Mesothelial cell of epicardium (in vitro differentiated cells): Measurements from ENCODE around the gene ANKRD11. TPM values are rescaled to one million over a fixed set of nuclear protein-coding genes. Genes with fewer than 3 reads are reported as not detected.
"Not testable (repeated sequence)": the region's sequence is repeated elsewhere in the genome, so short reads cannot be mapped to it uniquely, and the experiment has no call there.

Experiments used
- DNase-seq, 2 experiments: peaks; one replicate each; pipeline ENCODE4 v3.0.0; 2021; ENCODE audit warnings: low spot score in 2 of 2; ENCODE audit not compliant: unreplicated experiment in 2 of 2
- H3K27ac Mint-ChIP-seq: 2 replicates; pipeline ENCODE4 v1.8.0; 2021; ENCODE audit warnings: mixed read lengths
- H3K27me3 Mint-ChIP-seq: 2 replicates; pipeline ENCODE4 v1.8.0; 2021; ENCODE audit warnings: low read depth, mixed read lengths
- H3K36me3 Mint-ChIP-seq: 2 replicates; pipeline ENCODE4 v1.8.0; 2021; ENCODE audit warnings: mixed read lengths
- H3K4me1 Mint-ChIP-seq: 2 replicates; pipeline ENCODE4 v1.8.0; 2021; ENCODE audit warnings: mixed read lengths
- H3K4me3 Mint-ChIP-seq: 2 replicates; pipeline ENCODE4 v1.8.0; 2021; ENCODE audit warnings: mild to moderate bottlenecking, moderate library complexity, mixed read lengths
- H3K9me3 Mint-ChIP-seq: 2 replicates; pipeline ENCODE4 v1.8.0; 2021; ENCODE audit warnings: mixed read lengths
- CTCF ChIP-seq: fragments of 200-600 bp; sonication (generic); IDR thresholded peaks from one replicate; pipeline ENCODE4 v1.5.0; 2021; ENCODE audit warnings: antibody characterized with exemption; ENCODE audit not compliant: unreplicated experiment
- total RNA-seq: library from RNA; stranded (reverse); gene quantifications from 3 replicates; pipeline ENCODE4 v1.2.1, GENCODE V29; 2021

The ANKRD11 gene
- total RNA-seq, 1 donor from 2014 or later: 247 TPM

GRCh38 chr16:89384282-89384681, 106.1 kb downstream of the ANKRD11 start:
- Mint-ChIP-seq H3K4me1 (peaks cover 38% of the 10 kb centered on the region), H3K9me3 (no peaks in the 10 kb centered on the region), H3K27ac (peak overlapping the region; percentile 82), H3K36me3 (peaks cover 1% of the 10 kb centered on the region), H3K4me3 (no peak overlapping the region), H3K27me3 (no peaks in the 10 kb centered on the region)
- no peak for TF ChIP-seq CTCF
- no peak for DNase-seq

- no peak for DNase-seq
- Mint-ChIP-seq H3K9me3 (no peaks in the 10 kb centered on the region), H3K27me3 (no peaks in the 10 kb centered on the region), H3K4me1 (peaks cover 39% of the 10 kb centered on the region), H3K36me3 (no peaks in the 10 kb centered on the region), H3K27ac (peak overlapping the region; percentile 95), H3K4me3 (no peak overlapping the region)
- no peak for TF ChIP-seq CTCF
Observed at GRCh38 chr16:89383095-89384003, 107.0 kb downstream of the ANKRD11 start.

- peak overlapping the region; percentile 95 for H3K27ac Mint-ChIP-seq
- H3K9me3 Mint-ChIP-seq, DNase-seq, H3K36me3 Mint-ChIP-seq, H3K27me3 Mint-ChIP-seq, H3K4me3 Mint-ChIP-seq: not testable (repeated sequence)
- peaks cover 39% of the 10 kb centered on the region for H3K4me1 Mint-ChIP-seq
Observed at GRCh38 chr16:89382555-89382954, 107.8 kb downstream of the ANKRD11 start.

- Mint-ChIP-seq H3K36me3 (no peaks in the 10 kb centered on the region), H3K4me1 (peaks cover 36% of the 10 kb centered on the region), H3K27ac (peak overlapping the region; percentile 65), H3K4me3 (no peak overlapping the region), H3K27me3 (no peaks in the 10 kb centered on the region), H3K9me3 (no peaks in the 10 kb centered on the region)
- DNase-seq: no peak
- no peak for TF ChIP-seq CTCF
Observed at GRCh38 chr16:89381788-89382187, 108.6 kb downstream of the ANKRD11 start.

GRCh38 chr16:89380681-89381080, 109.7 kb downstream of the ANKRD11 start:
- DNase-seq: no peak
- H3K27ac Mint-ChIP-seq: no peak overlapping the region
- peaks cover 5% of the 10 kb centered on the region for H3K36me3 Mint-ChIP-seq
- no peaks in the 10 kb centered on the region for H3K27me3 Mint-ChIP-seq
- H3K9me3 Mint-ChIP-seq: peaks cover 4% of the 10 kb centered on the region
- TF ChIP-seq CTCF: no peak
- H3K4me3 Mint-ChIP-seq: no peak overlapping the region
- H3K4me1 Mint-ChIP-seq: peaks cover 35% of the 10 kb centered on the region

GRCh38 chr16:89378947-89379771, 111.2 kb downstream of the ANKRD11 start:
- Mint-ChIP-seq H3K36me3 (peaks cover 9% of the 10 kb centered on the region), H3K9me3 (peaks cover 4% of the 10 kb centered on the region), H3K4me3 (no peak overlapping the region), H3K4me1 (peaks cover 37% of the 10 kb centered on the region), H3K27ac (peak overlapping the region; percentile 70), H3K27me3 (no peaks in the 10 kb centered on the region)
- TF ChIP-seq CTCF: no peak
- DNase-seq: no peak
